Testis (tissue), 2 donors: ENCODE measurements around the gene PTPRR.
"Not testable (repeated sequence)": the region's sequence is repeated elsewhere in the genome, so short reads cannot be mapped to it uniquely, and the experiment has no call there.

Source experiments
- CTCF ChIP-seq, 3 experiments: fragments of 450-650 bp in 2 of 3; fragments of 200-600 bp in 1 of 3; sonication (generic) in 1 of 3; IDR thresholded peaks; one replicate each; pipeline ENCODE4 v1.5.1; 2016 to 2019; ENCODE audit warnings: antibody characterized with exemption in 3 of 3, mild to moderate bottlenecking in 2 of 3, moderate library complexity in 1 of 3
- POLR2A ChIP-seq: fragments of 450-650 bp; IDR thresholded peaks from one replicate; pipeline ENCODE4 v1.6.1; 2017; ENCODE audit warnings: antibody characterized with exemption, mild to moderate bottlenecking, moderate library complexity

DNA sequence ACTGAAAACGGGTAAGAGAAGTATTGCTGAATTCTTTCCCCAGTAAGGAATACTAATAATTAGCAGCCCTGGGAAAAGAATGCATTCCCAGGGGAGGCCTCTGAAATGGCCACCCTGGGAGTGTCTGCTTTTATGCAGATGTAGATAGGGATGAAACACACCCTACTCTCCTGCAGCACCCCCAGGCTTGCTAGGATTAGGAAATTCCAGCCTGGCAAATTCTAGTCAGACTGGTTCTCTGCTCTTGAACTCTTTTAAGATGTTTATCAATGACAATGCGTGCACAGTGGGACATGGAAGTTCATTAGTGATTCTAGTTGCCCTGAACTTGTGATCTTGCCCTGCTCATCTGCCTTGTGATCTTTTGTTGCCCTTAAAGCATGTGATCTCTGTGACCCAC lies 112.5 kb downstream of the PTPRR start:
- TF ChIP-seq POLR2A; CTCF (IDR thresholded peaks at IDR 0.05): not testable (repeated sequence)
